ENCODE data around the gene METTL17.

METTL17 gene

DNA sequence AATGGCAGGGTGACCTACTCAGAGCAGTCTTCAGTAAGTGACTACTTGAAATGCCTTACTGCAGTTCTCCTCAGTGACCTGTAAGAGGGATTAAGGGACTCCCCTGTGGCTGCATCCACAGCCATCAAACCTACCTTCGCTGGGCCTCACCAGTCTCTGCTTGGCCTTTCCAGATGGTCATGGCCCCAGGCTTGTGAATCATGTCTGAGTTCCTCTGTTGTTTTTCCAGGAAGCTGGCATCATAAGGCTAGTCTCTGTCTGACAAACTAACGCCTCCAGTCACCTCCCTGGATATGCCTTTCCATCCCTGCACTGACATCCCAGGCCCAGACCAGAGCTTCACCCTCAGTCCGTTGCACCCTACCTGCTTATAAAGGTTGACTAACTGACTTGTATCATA is 20.4 kb upstream of the METTL17 start:
- H3K9ac ChIP-seq = no peak overlapping the region
- H3K27ac ChIP-seq = no peak overlapping the region
- H2AFZ ChIP-seq (ENCODE audit: low read depth) = no peak overlapping the region
- no peaks in the 10 kb centered on the region for H3K36me3 ChIP-seq (ENCODE audit: insufficient read depth)
- TF ChIP-seq, protein P1, sequence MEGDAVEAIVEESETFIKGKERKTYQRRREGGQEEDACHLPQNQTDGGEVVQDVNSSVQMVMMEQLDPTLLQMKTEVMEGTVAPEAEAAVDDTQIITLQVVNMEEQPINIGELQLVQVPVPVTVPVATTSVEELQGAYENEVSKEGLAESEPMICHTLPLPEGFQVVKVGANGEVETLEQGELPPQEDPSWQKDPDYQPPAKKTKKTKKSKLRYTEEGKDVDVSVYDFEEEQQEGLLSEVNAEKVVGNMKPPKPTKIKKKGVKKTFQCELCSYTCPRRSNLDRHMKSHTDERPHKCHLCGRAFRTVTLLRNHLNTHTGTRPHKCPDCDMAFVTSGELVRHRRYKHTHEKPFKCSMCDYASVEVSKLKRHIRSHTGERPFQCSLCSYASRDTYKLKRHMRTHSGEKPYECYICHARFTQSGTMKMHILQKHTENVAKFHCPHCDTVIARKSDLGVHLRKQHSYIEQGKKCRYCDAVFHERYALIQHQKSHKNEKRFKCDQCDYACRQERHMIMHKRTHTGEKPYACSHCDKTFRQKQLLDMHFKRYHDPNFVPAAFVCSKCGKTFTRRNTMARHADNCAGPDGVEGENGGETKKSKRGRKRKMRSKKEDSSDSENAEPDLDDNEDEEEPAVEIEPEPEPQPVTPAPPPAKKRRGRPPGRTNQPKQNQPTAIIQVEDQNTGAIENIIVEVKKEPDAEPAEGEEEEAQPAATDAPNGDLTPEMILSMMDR (conservative IDR thresholded peaks at IDR 0.05; ENCODE audit: low read depth, low read length) = no peak
- no peaks in the 10 kb centered on the region for H3K27me3 ChIP-seq (ENCODE audit: insufficient read depth, low read depth)
- H3K79me2 ChIP-seq (ENCODE audit: insufficient read depth, low read depth) = no peaks in the 10 kb centered on the region
- peaks cover 11% of the 10 kb centered on the region for H3K4me1 ChIP-seq (ENCODE audit: low read depth, poor library complexity, severe bottlenecking)
- no peak overlapping the region for H3K4me2 ChIP-seq
- no peaks in the 10 kb centered on the region for H4K20me1 ChIP-seq (ENCODE audit: insufficient read depth)
- no peak overlapping the region for H3K4me3 ChIP-seq (IDR thresholded peaks at IDR 0.05; ENCODE audit: insufficient read depth, low read depth, low read length)

DNA sequence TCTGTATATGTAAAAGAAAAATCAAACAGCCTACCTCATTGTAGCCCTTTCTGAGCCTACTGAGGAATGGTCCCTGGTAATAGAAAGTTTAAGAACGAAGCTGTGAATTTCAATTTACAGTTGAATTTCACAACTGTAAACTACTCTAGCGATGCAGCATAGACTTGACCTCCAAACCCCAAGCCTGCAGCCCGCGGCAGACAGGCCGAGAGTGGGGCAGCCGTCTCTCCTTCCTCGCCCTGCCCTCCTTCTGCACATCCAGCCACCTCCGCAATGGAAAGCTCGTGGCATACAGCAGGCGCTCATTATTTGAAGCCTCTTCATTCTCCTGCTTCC is 19.2 kb upstream of the METTL17 start:
- Histone ChIP-seq H3K27ac (no peak overlapping the region), H3K4me3 (IDR thresholded peaks at IDR 0.05; ENCODE audit: insufficient read depth, low read depth, low read length) (no peak overlapping the region), H4K20me1 (ENCODE audit: insufficient read depth) (no peaks in the 10 kb centered on the region), H3K4me1 (ENCODE audit: low read depth, poor library complexity, severe bottlenecking) (peaks cover 11% of the 10 kb centered on the region), H3K9ac (peak overlapping the region; percentile 56; the same call in 1 of the 2 replicates), H3K36me3 (ENCODE audit: insufficient read depth) (no peaks in the 10 kb centered on the region), H3K79me2 (ENCODE audit: insufficient read depth, low read depth) (no peaks in the 10 kb centered on the region), H3K27me3 (ENCODE audit: insufficient read depth, low read depth) (no peaks in the 10 kb centered on the region), H3K4me2 (peak overlapping the region; percentile 44), H2AFZ (ENCODE audit: low read depth) (peak overlapping the region; percentile 93)
- TF ChIP-seq, protein P1 (conservative IDR thresholded peaks at IDR 0.05; ENCODE audit: low read depth, low read length) = no peak

DNA sequence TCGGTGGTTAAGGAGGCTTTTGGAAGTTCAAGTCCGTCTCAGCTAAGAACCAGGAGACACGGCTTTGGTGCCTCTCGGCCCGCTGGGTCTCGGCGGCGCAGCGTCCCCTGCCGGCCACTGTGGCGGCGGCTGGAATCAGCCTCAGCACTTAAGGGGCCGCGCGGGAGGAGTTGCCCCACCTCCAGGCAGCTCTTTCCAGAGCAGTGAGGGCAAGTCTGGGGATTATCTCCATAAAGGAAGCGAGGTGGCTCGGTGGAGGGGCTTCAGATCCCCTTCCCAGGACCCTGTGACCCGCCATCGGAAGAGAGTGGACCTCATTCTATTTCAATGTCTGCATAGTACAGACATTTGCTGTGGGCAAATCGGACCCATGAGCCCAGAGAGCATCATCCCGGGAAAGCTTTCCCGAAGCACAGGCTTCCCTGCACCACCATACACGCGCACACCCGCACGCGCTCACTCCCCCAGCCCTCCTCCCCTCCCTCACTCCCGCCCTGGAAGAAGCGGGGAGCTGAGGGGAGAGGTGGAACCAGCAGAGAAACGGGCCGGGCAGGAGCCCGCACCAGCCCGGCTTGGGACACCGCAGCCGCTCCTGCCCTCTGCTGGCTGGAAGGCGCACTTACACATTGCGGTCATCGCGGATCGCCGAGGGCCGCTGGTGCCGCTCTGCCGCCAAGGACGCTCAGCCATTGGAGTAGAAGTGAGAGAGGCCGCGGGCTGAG is 18.6 kb upstream of the METTL17 start:
- Histone ChIP-seq H4K20me1 (ENCODE audit: insufficient read depth) (no peaks in the 10 kb centered on the region), H3K4me2 (peak overlapping the region; percentile 44), H3K27ac (no peak overlapping the region), H2AFZ (ENCODE audit: low read depth) (peak overlapping the region; percentile 93), H3K9ac (peak overlapping the region; percentile 56; the same call in 1 of the 2 replicates), H3K4me3 (IDR thresholded peaks at IDR 0.05; ENCODE audit: insufficient read depth, low read depth, low read length) (no peak overlapping the region), H3K36me3 (ENCODE audit: insufficient read depth) (no peaks in the 10 kb centered on the region), H3K79me2 (ENCODE audit: insufficient read depth, low read depth) (no peaks in the 10 kb centered on the region), H3K4me1 (ENCODE audit: low read depth, poor library complexity, severe bottlenecking) (peaks cover 11% of the 10 kb centered on the region), H3K27me3 (ENCODE audit: insufficient read depth, low read depth) (no peaks in the 10 kb centered on the region)
- TF ChIP-seq, protein P1 (conservative IDR thresholded peaks at IDR 0.05; ENCODE audit: low read depth, low read length) = peak; percentile 73

DNA sequence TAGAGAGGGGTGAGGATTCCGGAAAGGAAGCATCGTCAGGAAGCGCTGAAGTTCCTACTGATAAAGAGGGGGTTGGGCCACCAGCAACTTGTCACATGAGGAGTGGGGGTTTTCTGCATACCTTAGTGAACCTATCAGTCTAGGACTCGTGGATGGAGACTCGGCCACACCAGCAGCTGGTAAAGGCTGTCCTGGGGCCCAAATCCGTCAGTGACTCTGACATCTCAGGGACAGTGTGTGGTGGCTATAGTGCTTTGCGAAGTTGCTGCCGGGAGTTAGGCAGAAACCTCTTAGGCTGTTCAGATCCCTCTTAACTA is 18.1 kb upstream of the METTL17 start:
- Histone ChIP-seq H4K20me1 (ENCODE audit: insufficient read depth) (no peaks in the 10 kb centered on the region), H3K27me3 (ENCODE audit: insufficient read depth, low read depth) (no peaks in the 10 kb centered on the region), H3K4me3 (IDR thresholded peaks at IDR 0.05; ENCODE audit: insufficient read depth, low read depth, low read length) (no peak overlapping the region), H3K79me2 (ENCODE audit: insufficient read depth, low read depth) (no peaks in the 10 kb centered on the region), H3K4me1 (ENCODE audit: low read depth, poor library complexity, severe bottlenecking) (peaks cover 11% of the 10 kb centered on the region), H3K36me3 (ENCODE audit: insufficient read depth) (no peaks in the 10 kb centered on the region), H3K27ac (no peak overlapping the region), H3K9ac (no peak overlapping the region), H3K4me2 (peak overlapping the region; percentile 44; the same call in 1 of the 2 replicates), H2AFZ (ENCODE audit: low read depth) (peak overlapping the region; percentile 93)
- TF ChIP-seq, protein P1 (conservative IDR thresholded peaks at IDR 0.05; ENCODE audit: low read depth, low read length) = no peak
